Measurements from ENCODE around the gene IRF6.

The IRF6 gene

GRCh38 chr1:209759829-209760359 is 46.0 kb downstream of the IRF6 start:
- DNase-seq (ENCODE audit: low read depth in 2 of 2) = no peak

DNA sequence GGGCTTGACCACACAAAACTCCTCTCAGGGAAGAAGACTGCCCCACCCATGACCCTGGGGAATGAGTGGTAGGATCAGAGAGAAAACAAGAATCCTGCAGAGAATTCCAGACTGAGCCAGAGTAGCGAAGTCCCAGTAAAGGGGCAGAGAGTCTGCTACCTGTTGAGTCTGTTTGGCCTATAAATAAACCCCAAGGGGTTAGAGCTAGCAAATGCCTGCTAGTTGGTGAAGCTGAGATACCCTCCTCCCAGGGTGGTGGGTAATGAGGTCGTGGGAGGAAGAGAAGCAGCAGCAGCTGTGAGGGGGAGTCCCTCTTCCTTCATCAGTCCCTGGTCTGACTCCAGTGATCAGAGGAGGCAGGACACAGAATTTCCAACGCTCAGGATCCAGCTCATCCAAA is 47.5 kb downstream of the IRF6 start:
- no peak for DNase-seq (ENCODE audit: low read depth in 2 of 2)

GRCh38 chr1:209756615-209757445 is 49.1 kb downstream of the IRF6 start:
- DNase-seq (ENCODE audit: low read depth in 2 of 2) = no peak

DNA sequence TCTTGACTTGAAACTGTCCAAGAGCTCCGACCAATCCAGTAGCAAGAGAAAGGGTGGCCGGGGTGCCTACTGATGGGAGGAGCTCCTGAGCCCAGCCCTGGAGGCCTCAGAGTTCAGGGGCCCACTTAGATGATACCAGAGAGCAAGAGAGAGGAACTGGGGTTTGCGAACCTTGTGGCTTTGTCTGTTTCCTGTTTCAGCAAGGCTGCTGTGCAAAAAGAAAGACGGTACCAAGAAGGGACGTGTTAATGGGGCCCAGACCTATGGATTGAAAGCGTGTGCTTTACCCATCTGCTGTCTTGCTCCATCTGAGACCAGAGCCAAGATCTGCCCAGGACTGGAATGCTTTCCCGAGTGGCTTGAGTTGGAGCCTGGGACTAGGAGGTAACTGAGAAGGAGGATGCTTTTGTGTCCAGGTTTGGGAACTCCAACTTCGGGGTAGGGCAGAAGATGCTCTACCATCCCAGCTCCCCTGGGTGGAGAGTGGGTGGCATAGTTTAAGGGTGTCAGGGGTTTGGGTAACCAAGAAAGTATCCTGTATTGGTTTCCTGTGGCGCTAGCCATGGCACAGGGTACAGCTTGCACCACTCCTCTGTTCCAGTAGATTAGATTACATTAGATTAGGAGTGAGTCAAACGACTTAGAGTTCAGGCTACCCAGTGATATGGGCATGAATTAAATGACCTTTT is 49.9 kb downstream of the IRF6 start, which contains the start of gene TRAF3IP3:
Gene TRAF3IP3 (plus strand): TSS at position 128 of the 689 bp plus-strand sequence. CDS start 3,987 bp downstream, outside the sequence.
- peak; percentile 54 to 61 for DNase-seq (ENCODE audit: low read depth in 2 of 2)

DNA sequence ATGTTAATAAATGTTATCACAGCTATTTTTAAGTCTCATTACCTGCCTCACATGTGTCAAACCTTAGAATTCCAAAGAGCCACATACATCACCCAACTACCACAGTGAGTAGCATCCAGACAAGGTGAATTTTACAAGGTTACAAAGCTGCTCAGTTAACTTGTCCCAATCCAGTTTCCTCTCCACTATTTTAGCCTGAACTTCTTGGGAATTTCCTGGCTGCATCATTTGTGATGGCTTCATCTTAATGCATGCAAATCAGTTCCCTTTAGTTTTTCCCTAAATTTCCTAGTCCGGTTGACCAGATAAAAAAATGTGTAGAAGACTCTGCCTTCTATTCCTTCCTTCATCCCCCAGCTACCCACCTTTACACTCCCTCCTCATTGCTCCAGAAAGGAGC is 50.7 kb downstream of the IRF6 start:
- no peak for DNase-seq (ENCODE audit: low read depth in 2 of 2)

- DNase-seq (ENCODE audit: low read depth in 2 of 2) = no peak
These were observed 53.1 kb downstream of the IRF6 start for GRCh38 chr1:209752890-209753289.

- DNase-seq (ENCODE audit: low read depth in 2 of 2) = no peak
These were observed 54.2 kb downstream of the IRF6 start for GRCh38 chr1:209751627-209752231.

- DNase-seq (ENCODE audit: low read depth in 2 of 2) = no peak
These were observed 56.1 kb downstream of the IRF6 start for GRCh38 chr1:209749670-209750323.

- no peak for DNase-seq (ENCODE audit: low read depth in 2 of 2)
These were observed 56.7 kb downstream of the IRF6 start for GRCh38 chr1:209749205-209749604.

DNA sequence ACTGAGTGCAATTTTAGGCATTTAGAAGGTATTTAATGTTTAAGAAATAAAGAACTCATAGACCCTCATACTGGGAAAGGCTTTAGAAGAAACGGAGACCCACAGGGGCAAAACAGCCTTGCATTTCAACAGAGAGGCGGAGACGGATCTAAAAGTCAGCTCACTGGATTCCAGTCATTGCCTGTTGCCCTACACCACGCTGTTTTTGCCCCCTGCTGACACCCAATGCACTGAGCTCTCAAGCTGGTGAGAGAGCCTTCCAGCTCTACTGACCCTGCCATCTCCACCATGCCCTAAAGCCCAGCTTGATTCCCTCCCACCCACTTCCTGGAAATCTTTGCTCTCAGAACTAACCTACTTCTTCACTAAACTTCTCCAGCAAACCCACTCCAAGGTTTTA is 57.3 kb downstream of the IRF6 start:
- no peak for DNase-seq (ENCODE audit: low read depth in 2 of 2)

DNA sequence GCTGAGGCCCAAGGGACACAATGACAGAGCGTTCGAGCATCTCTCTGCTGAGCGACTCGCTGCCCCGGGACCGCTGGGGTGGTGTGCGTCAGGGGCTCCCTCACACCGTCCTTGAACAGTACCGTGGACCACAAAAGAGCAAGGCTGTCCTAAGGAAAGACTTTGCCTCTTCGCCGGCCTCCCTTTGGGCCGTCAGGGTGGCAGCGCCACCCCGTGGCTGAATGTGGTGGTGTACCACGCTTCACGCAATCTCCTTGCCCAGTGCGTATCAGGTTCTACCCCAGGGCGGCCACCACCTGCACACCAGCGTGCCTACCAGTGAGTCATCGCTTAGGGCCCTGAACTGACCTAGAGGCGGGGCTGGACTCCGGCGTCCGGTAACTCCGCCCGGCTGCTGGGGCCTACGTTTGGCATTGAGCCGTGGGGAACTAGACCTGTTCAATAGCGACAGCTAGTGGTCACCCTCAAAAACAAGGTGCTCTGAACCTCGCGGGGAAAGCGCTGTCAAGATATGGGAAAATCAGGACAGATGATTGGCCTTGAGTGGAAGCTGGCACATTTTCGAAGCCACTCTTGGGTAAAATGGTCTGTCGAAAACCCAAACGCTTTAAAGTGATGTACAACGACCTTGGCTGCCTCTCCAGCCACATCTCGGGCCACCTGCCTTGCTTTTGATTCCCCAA is 58.2 kb downstream of the IRF6 start:
- DNase-seq (ENCODE audit: low read depth in 2 of 2) = peak; percentile 51 to 62

GRCh38 chr1:209746451-209747165 is 59.3 kb downstream of the IRF6 start:
- DNase-seq (ENCODE audit: low read depth in 2 of 2) = no peak

- no peak for DNase-seq (ENCODE audit: low read depth in 2 of 2)
These were observed 62.8 kb downstream of the IRF6 start for GRCh38 chr1:209743145-209743482.

DNA sequence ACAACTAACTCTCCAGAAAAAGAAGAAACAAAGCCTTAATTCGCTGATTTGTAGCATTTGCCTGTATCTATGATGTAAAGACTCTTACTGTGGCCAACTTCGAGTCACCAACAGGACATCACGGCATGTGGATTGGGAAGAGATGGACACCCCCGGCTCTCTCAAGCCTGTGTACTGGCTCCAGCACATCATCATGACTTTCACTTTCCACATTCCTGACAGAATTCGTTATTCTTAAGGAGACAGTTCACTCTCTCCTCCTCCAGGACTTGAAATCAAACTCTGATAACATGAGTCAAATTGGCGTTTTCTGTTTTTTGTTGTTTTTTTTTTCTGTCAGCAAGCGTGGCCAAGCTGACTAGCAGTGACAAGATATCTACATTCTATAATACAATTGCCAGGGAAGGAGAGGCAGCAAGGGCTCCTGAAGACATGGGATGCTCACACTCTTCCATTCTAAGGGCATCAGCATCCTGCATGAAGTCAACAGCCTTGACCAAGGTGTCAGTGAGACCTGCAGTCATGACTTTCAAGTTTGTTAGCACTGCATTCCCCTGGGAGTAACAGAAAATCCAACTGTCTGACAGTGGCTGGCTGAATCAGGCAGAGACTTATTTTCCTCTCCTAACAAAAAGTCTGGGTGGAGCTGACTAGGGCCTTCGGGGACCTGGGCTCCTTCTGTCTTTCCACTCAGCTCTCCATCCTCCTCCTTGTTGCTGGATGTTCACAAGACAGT is 63.4 kb downstream of the IRF6 start:
- DNase-seq (ENCODE audit: low read depth in 2 of 2) = no peak

DNA sequence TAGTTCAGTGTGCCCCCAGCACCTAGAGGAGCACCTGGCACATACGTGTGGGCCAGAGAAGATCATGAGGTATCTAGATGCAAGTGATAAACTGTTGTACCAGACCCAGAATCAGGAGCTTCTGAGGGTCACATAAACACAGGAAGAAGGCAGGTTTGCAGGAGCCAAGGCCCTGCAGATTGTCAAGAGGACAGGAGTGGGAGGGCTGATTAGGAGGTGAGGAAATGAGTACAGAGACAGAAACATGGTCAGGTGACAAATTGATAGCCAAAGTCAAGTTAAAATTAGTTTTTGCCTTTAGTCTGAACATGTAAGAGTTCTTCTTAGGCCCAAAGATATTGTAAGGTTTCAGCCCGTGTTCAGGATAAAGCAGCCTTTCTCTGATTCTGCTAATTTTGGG is 64.1 kb downstream of the IRF6 start:
- DNase-seq (ENCODE audit: low read depth in 2 of 2) = no peak

GRCh38 chr1:209741193-209741592 is 64.7 kb downstream of the IRF6 start:
- no peak for DNase-seq (ENCODE audit: low read depth in 2 of 2)

GRCh38 chr1:209738270-209738669 is 67.7 kb downstream of the IRF6 start:
- no peak for DNase-seq (ENCODE audit: low read depth in 2 of 2)

DNA sequence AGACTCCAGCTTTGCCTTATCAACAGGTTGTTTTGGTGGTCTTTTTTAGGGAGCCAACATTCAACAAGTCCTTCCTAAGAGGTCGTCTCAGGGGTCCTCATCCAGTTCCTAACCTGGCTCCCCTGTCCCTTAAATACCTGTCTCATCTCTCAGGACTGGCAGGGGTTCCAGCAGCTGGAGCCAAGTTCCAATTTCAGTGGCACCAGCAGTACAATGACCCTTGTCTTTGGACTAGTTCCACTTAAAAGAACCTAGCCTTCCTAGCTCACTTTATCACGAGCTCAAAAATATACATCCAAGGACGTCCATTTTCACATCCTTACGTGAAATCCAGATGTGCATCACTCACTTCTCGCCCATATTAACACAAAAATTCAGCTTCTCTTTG is 68.8 kb downstream of the IRF6 start:
- DNase-seq (ENCODE audit: low read depth in 2 of 2) = no peak

GRCh38 chr1:209736490-209737117 is 69.3 kb downstream of the IRF6 start:
- no peak for DNase-seq (ENCODE audit: low read depth in 2 of 2)

All from activated CD8-positive, alpha-beta memory T cell treated with anti-CD3 and anti-CD28 coated beads for 4 hours (primary cell).